ENCODE measurements around the gene C11orf97. TPM values are rescaled to one million over a fixed set of nuclear protein-coding genes. Genes with fewer than 3 reads are reported as not detected.

The C11orf97 gene
- total and polyA plus RNA-seq, 2 of the 13 experiments (the other 11 are each of a cell fraction or from before 2014, with no cell fraction given) = 0.35 TPM; not detected in 1

GRCh38 chr11:94472916-94473799 is 39.1 kb upstream of the C11orf97 start:
- ChIA-PET POLR2A (no interaction called here), CTCF (ENCODE audit: low intra/inter-chr PET ratio, low total read pairs) (no interaction called here)
- no peak for DNase-seq (ENCODE audit: low spot score)
- Histone ChIP-seq H4K20me1 (ENCODE audit: insufficient read depth, low read length) (no peaks in the 10 kb centered on the region), H3K27me3 (ENCODE audit: control insufficient read depth in 1 of 2, insufficient read depth in 2 of 2, low read length in 2 of 2) (no peaks in the 10 kb centered on the region), H3K79me2 (ENCODE audit: insufficient read depth, low read length) (no peaks in the 10 kb centered on the region), H3K4me3 (replicated peaks in 1 of 3; ENCODE audit: insufficient read depth in 1 of 3, low read depth in 2 of 3, low read length in 3 of 3) (no peak overlapping the region), H3K4me2 (ENCODE audit: low read depth, low read length) (no peak overlapping the region), H3K9me3 (ENCODE audit: low read length) (no peaks in the 10 kb centered on the region), H3K36me3 (replicated peaks in 1 of 2; ENCODE audit: control insufficient read depth in 1 of 2, insufficient read depth in 2 of 2, low read length in 2 of 2) (peaks cover 3 to 39% of the 10 kb centered on the region in 2 experiments; a peak in 4 of 5 replicates), H2AFZ (ENCODE audit: low read length) (no peak overlapping the region), H3K27ac (ENCODE audit: extremely low read length, insufficient read depth, low read length) (no peak overlapping the region), H3K4me1 (ENCODE audit: insufficient read depth, low read length) (no peaks in the 10 kb centered on the region), H3K9ac (ENCODE audit: insufficient read depth, low read depth, low read length) (no peak overlapping the region)
- intact Hi-C loops (cut with micrococcal nuclease; ENCODE audit: unreplicated experiment) = no loop called here
- in situ Hi-C loops (cut with HindIII; ENCODE audit: extremely low pct_ligation_motif_present, low pct_unique_long_range_greater_than_20kb) = no loop called here
- WGBS (ENCODE audit: low lambda C conversion rate) = 95% methylated on average over 3 of the region's 3 CpGs
- TF ChIP-seq LRRFIP1 (CRISPR knock-in tag; conservative IDR thresholded peaks at IDR 0.05) (no peak), ZBTB34 (CRISPR knock-in tag; IDR thresholded peaks at IDR 0.05) (no peak), ZNF552 (CRISPR knock-in tag; IDR thresholded peaks at IDR 0.05; ENCODE audit: borderline replicate concordance) (no peak), ZBTB4 (CRISPR knock-in tag; IDR thresholded peaks at IDR 0.05; ENCODE audit: borderline replicate concordance) (no peak)
- TF ChIP-seq, protein P1, sequence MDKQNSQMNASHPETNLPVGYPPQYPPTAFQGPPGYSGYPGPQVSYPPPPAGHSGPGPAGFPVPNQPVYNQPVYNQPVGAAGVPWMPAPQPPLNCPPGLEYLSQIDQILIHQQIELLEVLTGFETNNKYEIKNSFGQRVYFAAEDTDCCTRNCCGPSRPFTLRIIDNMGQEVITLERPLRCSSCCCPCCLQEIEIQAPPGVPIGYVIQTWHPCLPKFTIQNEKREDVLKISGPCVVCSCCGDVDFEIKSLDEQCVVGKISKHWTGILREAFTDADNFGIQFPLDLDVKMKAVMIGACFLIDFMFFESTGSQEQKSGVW (CRISPR knock-in tag; IDR thresholded peaks at IDR 0.05; ENCODE audit: borderline replicate concordance) = no peak
- ATAC-seq = no peak
- no TSS peak for BruUV-seq (replicated peaks)
- no peak for FAIRE-seq

Data from HepG2 (cell line).